ENCODE measurements around the gene ZNF410. TPM values are rescaled to one million over a fixed set of nuclear protein-coding genes. Genes with fewer than 3 reads are reported as not detected.

The ZNF410 gene
- total RNA-seq, 1 donor from 2014 or later: 64.7 TPM

GRCh38 chr14:73965216-73965615 lies 78.6 kb downstream of the ZNF410 start:
- Mint-ChIP-seq H3K4me3 (no peak overlapping the region), H3K9me3 (no peaks in the 10 kb centered on the region), H3K27me3 (no peaks in the 10 kb centered on the region), H3K36me3 (ENCODE audit: low read depth) (peaks cover 72% of the 10 kb centered on the region), H3K27ac (no peak overlapping the region), H3K4me1 (no peaks in the 10 kb centered on the region)
- DNase-seq: no peak
- ChIA-PET CTCF (no interaction called here), POLR2A (no interaction called here)
- intact Hi-C loops (cut with micrococcal nuclease): no loop called here
- no peak for TF ChIP-seq CTCF (IDR thresholded peaks at IDR 0.05)
- ATAC-seq (ENCODE audit: low read depth): no peak

GRCh38 chr14:73968885-73969284 lies 82.2 kb downstream of the ZNF410 start:
- H3K27me3 Mint-ChIP-seq: no peaks in the 10 kb centered on the region
- no peak for TF ChIP-seq CTCF (IDR thresholded peaks at IDR 0.05)
- H3K4me3 Mint-ChIP-seq: no peak overlapping the region
- H3K27ac Mint-ChIP-seq: no peak overlapping the region
- no peaks in the 10 kb centered on the region for H3K4me1 Mint-ChIP-seq
- DNase-seq: no peak
- intact Hi-C loops (cut with micrococcal nuclease): no loop called here
- peaks cover 54% of the 10 kb centered on the region for H3K36me3 Mint-ChIP-seq (ENCODE audit: low read depth)
- POLR2A ChIA-PET: no interaction called here
- H3K9me3 Mint-ChIP-seq: no peaks in the 10 kb centered on the region
- CTCF ChIA-PET: no interaction called here
- no peak for ATAC-seq (ENCODE audit: low read depth)

GRCh38 chr14:73973497-73973896 lies 86.8 kb downstream of the ZNF410 start:
- H3K9me3 Mint-ChIP-seq: no peaks in the 10 kb centered on the region
- no peak for ATAC-seq (ENCODE audit: low read depth)
- CTCF ChIA-PET: no interaction called here

GRCh38 chr14:73976125-73976524 lies 89.5 kb downstream of the ZNF410 start:
- Mint-ChIP-seq H3K4me3 (no peak overlapping the region), H3K36me3 (ENCODE audit: low read depth) (peaks cover 36% of the 10 kb centered on the region), H3K27me3 (no peaks in the 10 kb centered on the region), H3K9me3 (no peaks in the 10 kb centered on the region), H3K27ac (no peak overlapping the region), H3K4me1 (no peaks in the 10 kb centered on the region)
- intact Hi-C loops (cut with micrococcal nuclease): no loop called here
- ATAC-seq (ENCODE audit: low read depth) (no peak), DNase-seq (no peak)
- ChIA-PET CTCF (no interaction called here), POLR2A (no interaction called here)
- TF ChIP-seq CTCF (IDR thresholded peaks at IDR 0.05): no peak

More at GRCh38 chr14:73973497-73973896, 86.8 kb downstream of the ZNF410 start:
- peaks cover 51% of the 10 kb centered on the region for H3K36me3 Mint-ChIP-seq (ENCODE audit: low read depth)
- no peak for TF ChIP-seq CTCF (IDR thresholded peaks at IDR 0.05)
- H3K4me1 Mint-ChIP-seq: no peaks in the 10 kb centered on the region
- DNase-seq: no peak
- intact Hi-C loops (cut with micrococcal nuclease): no loop called here
- H3K4me3 Mint-ChIP-seq: no peak overlapping the region
- no peak overlapping the region for H3K27ac Mint-ChIP-seq
- H3K27me3 Mint-ChIP-seq: no peaks in the 10 kb centered on the region
- POLR2A ChIA-PET: no interaction called here

GRCh38 chr14:73977896-73978295 lies 91.2 kb downstream of the ZNF410 start:
- ChIA-PET CTCF (no interaction called here), POLR2A (interaction anchor here (0.5 kb wide), 1 partner anchor 368 kb away, joined by 6 read pairs; no protein-coding TSS in a partner anchor)
- Mint-ChIP-seq H3K9me3 (no peaks in the 10 kb centered on the region), H3K4me1 (no peaks in the 10 kb centered on the region), H3K36me3 (ENCODE audit: low read depth) (peaks cover 27% of the 10 kb centered on the region), H3K4me3 (no peak overlapping the region), H3K27me3 (no peaks in the 10 kb centered on the region), H3K27ac (no peak overlapping the region)
- no peak for DNase-seq
- ATAC-seq (ENCODE audit: low read depth): no peak
- TF ChIP-seq CTCF (IDR thresholded peaks at IDR 0.05): no peak
- intact Hi-C loops (cut with micrococcal nuclease): no loop called here

Other genes with a start within 250 kb of the ZNF410 start
- 7.7 and 7.8 TPM in 2 replicates for gene DNAL1, start 241.9 kb upstream of the ZNF410 start, total RNA-seq
- gene PNMA1, start 172.5 kb upstream of the ZNF410 start, total RNA-seq: 19.9 and 22.2 TPM in 2 replicates
- gene PTGR2, start 35.0 kb upstream of the ZNF410 start, total RNA-seq: 4.6 and 4.8 TPM in 2 replicates
- gene FAM161B, start 63.2 kb downstream of the ZNF410 start, total RNA-seq: 2.3 TPM in 2 replicates
- gene COQ6, start 63.4 kb downstream of the ZNF410 start, total RNA-seq: 23.0 and 30.7 TPM in 2 replicates
- gene ENTPD5, start 132.4 kb downstream of the ZNF410 start, total RNA-seq: 9.3 and 10.4 TPM in 2 replicates
- gene BBOF1, start 132.5 kb downstream of the ZNF410 start, total RNA-seq: 1.6 and 2.2 TPM in 2 replicates
- gene ALDH6A1, start 197.6 kb downstream of the ZNF410 start, total RNA-seq: 9.8 and 11.5 TPM in 2 replicates
- 7.6 and 12.4 TPM in 2 replicates for gene LIN52, start 198.1 kb downstream of the ZNF410 start, total RNA-seq

Measured in activated B cell treated with CpG ODN at 0.5 μM for 24 hours (primary cell).